G401 (cell line): ENCODE measurements around the gene TINAGL1. TPM values are rescaled to one million over a fixed set of nuclear protein-coding genes. Genes with fewer than 3 reads are reported as not detected.

Experiments used
- DNase-seq: peaks from one replicate; pipeline ENCODE4 v3.0.0-alpha.2; 2015; ENCODE audit warnings: low spot score
- in situ Hi-C: cut with HindIII; loops from 2 replicates; pipeline ENCODE4 v1.10.0; 2016; ENCODE audit warnings: low sequenced_read_pairs, mixed read lengths
- total RNA-seq: library from RNA; depleted of rRNA; stranded (reverse); fragments of >200 nt; shearing (Covaris generic); gene quantifications from 2 replicates; pipeline ENCODE4 v1.2.3, GENCODE V29; 2014

Gene TINAGL1
- total RNA-seq, 1 experiment from 2014 or later = 61.7 TPM

DNA sequence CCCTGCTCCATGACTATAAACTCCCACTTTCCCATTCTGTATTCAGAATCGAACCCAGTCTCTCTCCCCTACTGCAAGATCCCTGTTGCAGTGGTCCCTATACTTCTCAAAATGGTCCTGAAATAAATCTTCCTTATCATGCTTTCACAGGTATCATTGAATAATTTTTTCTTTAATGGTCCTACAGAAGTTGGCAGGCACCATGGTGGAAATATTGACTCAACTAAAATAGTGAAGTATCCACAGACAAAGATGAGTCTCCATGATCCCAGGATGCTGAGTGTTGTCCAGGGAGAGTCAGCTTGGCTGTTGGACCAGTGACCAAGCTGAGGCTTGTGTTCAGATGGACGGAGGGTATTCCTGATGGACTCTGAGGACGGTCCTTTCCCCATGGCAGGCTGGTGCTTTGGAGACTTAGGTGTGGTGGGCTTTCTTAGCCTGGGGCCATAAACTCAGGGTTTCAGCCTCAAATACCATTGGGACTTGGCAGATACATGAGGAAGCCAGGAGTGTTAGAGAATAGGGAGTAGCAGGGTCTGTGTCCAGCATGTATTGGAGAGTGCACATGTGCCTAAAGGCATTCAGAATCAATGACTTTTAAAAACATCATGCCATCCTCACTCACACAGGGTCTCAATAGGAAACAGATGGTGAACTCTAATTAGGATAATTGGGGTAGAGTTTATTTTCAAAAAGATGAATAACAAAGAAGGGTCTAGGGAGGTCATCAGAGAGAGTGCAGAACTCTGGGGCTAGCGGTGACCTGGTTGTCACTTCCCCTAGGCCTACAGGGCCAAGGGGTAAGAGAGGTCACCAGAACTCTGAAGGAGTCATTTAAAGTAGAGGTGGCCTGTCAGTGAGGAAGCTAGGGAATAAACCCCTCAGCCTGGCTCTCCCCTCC, 19.8 kb downstream of the TINAGL1 start:
- no peak for DNase-seq
- in situ Hi-C loops = no loop called here

- no peak for DNase-seq
These were observed 20.4 kb downstream of the TINAGL1 start for GRCh38 chr1:31596737-31597097.

GRCh38 chr1:31598980-31599379, 22.7 kb downstream of the TINAGL1 start:
- DNase-seq = no peak
- in situ Hi-C loops = no loop called here

More at GRCh38 chr1:31596737-31597097, 20.4 kb downstream of the TINAGL1 start:
- in situ Hi-C loops = no loop called here

DNA sequence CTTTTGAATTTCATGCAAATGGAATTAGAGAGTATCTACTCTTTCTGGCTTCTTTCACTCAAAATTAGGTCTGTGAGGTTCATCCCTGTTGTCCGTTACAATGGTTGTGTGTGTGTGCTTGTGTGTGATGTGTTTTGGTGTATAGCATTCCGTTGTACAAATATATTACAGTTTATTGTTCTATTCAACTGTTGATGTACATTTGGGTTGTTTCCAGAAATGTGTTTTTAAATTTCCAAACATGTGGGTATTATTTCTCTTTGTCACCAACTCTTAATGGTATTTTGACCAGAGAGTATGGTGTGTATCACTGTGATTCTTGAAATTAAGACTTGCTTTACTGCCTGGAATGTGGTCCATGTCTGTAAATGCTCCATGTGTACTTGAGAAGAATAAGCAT, 24.3 kb downstream of the TINAGL1 start:
- DNase-seq = no peak
- in situ Hi-C loops = no loop called here

DNA sequence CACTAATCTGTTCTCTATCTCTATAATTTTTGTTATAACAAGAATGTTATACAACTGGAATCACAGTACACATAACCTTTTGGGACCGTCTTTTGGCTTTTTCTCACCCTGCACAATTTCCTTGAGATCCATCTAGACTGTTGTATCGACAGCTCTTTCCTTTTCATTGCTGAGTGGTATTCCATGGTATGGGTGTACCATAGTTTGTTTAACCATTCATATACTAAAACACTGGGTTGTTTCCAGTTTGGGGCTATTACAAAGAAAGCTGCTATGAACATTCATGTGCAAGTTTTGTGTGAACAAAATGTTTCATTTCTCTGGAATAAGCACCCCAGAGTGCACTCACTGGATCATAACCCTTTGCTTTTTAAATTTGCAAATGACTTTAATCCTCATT, 25.8 kb downstream of the TINAGL1 start:
- in situ Hi-C loops = no loop called here
- no peak for DNase-seq

GRCh38 chr1:31605908-31606427, 29.7 kb downstream of the TINAGL1 start:
- in situ Hi-C loops = no loop called here
- no peak for DNase-seq

GRCh38 chr1:31607360-31607759, 31.0 kb downstream of the TINAGL1 start:
- DNase-seq = no peak
- in situ Hi-C loops = no loop called here

GRCh38 chr1:31609514-31610118, 33.3 kb downstream of the TINAGL1 start:
- no peak for DNase-seq
- in situ Hi-C loops = no loop called here

- in situ Hi-C loops = no loop called here
- no peak for DNase-seq
These were observed 38.2 kb downstream of the TINAGL1 start for GRCh38 chr1:31614414-31615005.

- no peak for DNase-seq
- in situ Hi-C loops = no loop called here
These were observed 39.1 kb downstream of the TINAGL1 start for GRCh38 chr1:31615414-31615813.

- in situ Hi-C loops = no loop called here
- DNase-seq = no peak
These were observed 39.6 kb downstream of the TINAGL1 start for GRCh38 chr1:31615939-31616338.

DNA sequence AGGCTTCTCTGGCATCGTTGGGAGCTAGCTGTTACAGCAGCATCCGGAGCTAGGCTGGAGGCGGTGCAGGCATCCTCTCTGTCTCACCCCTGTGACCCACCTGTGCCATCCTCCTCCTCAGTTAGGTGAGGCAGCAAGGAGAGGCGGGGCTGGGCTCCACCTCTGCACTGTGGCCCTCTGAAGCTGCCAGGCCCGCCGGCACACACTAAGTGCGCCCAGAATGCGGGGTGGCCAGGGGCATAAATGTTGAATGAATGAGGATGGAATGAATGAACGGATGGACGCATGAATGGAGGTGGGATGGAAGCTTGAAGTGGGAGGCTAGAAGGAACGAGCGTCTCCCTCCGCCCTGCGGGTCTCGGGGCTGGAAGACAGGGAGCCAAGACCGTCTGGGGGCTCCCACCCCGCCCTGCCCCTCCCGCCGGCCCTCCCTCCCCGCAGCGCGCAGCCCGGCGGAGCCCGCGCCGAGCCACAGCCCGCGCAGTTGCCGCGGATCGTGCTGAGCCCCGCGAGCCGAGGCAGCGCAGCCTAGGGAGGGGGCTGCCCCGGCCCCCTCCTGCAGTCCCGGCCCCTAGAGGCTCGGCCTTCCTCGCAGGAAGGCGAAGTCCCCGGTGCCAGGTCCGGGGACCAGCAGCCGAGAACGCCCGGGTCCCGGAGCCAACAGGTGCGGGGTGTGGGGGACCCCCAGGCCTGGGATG, 41.1 kb downstream of the TINAGL1 start, which contains the start of gene HCRTR1:
HCRTR1 (plus strand) TSS at position 472 of the 698 bp plus-strand sequence. CDS start 1,504 bp downstream, outside the sequence.
- DNase-seq = no peak
- in situ Hi-C loops = no loop called here

DNA sequence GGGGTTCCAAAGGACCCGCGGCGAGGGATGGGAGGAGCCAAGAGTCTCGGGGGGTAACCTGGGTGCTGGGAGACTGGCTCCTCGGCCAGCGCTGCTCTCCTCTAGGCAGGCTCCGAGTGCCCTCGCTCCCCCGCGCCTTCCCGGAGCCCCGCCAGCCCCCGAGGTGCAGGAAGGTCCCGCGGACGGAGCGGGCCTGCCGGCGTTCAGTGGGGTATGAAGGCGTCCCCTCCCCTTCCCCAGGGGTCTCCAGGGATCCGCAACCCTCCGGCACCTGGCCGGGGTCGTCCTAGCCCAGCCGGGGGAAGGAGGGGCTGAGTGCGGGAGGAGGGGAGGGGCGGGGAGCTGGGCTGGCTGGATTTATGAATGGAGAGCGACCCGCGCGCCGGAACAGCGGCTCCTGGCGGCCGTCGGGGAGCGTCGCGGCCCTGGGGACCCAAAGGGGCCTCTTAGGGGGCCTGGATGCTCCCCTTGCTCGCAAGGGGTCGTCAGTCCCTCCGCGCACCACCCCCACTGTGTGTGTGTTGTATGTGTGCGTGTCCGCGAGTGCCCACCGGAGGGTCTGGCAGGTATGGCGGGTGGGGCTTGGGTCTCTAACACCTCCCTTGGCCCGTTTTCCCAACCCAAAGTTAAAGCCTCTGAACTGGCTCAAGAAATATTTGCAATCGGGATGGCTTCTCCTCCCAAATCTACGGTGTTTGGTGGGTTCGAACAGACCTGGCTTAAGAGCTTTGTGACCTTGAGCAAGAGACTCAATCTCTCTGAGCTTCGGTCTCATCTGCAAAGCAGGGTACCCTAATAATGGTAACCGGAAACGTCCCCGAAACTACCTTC, 41.8 kb downstream of the TINAGL1 start:
- peak; percentile 21 for DNase-seq
- in situ Hi-C loops = no loop called here

- in situ Hi-C loops = no loop called here
- DNase-seq = no peak
These were observed 42.9 kb downstream of the TINAGL1 start for GRCh38 chr1:31618916-31619846.

GRCh38 chr1:31620631-31621497, 44.5 kb downstream of the TINAGL1 start:
- no peak for DNase-seq
- in situ Hi-C loops = no loop called here

- in situ Hi-C loops = no loop called here
- DNase-seq = no peak
These were observed 45.1 kb downstream of the TINAGL1 start for GRCh38 chr1:31621498-31621820.
